ENCODE results near the gene ZC3HAV1L.

The ZC3HAV1L gene

GRCh38 chr7:139035586-139036353 lies at the start of gene ZC3HAV1L:
Gene ZC3HAV1L (minus strand): TSS chr7:139036042. CDS start chr7:139036017, 25 bp downstream.
- TF ChIP-seq EGR1 (IDR thresholded peaks at IDR 0.05) (no peak), TAF1 (IDR thresholded peaks at IDR 0.05; ENCODE audit: low read depth) (peak; percentile 90), ZBTB7A (IDR thresholded peaks at IDR 0.05; ENCODE audit: low read depth) (peak; percentile 88), YY1 (IDR thresholded peaks at IDR 0.05; ENCODE audit: low read depth) (peak; percentile 87), CREB1 (IDR thresholded peaks at IDR 0.05; ENCODE audit: low read depth) (no peak), RAD21 (IDR thresholded peaks at IDR 0.05; ENCODE audit: low read depth) (no peak), TCF12 (IDR thresholded peaks at IDR 0.05; ENCODE audit: low read depth) (peak; percentile 14; the same call in 1 of the 2 replicates), EP300 (IDR thresholded peaks at IDR 0.05; ENCODE audit: borderline replicate concordance) (peak; percentile 49; the same call in 1 of the 2 replicates), TEAD4 (IDR thresholded peaks at IDR 0.05) (no peak), CEBPB (IDR thresholded peaks at IDR 0.05) (0 out of 2 replicates have a peak, but pooled peaks have one; percentile 1), MAX (IDR thresholded peaks at IDR 0.05) (peak; percentile 92)

GRCh38 chr7:139084709-139085108 lies 48.9 kb upstream of the ZC3HAV1L start:
- no peak for TF ChIP-seq REST (IDR thresholded peaks at IDR 0.05; ENCODE audit: low read depth)
- TF ChIP-seq TAF1 (IDR thresholded peaks at IDR 0.05; ENCODE audit: low read depth), result no peak
- TF ChIP-seq USF1 (IDR thresholded peaks at IDR 0.05), result no peak
- TF ChIP-seq EGR1 (IDR thresholded peaks at IDR 0.05), result no peak
- TF ChIP-seq NFIC (IDR thresholded peaks at IDR 0.05), result no peak
- TF ChIP-seq CEBPB (IDR thresholded peaks at IDR 0.05), result no peak
- TF ChIP-seq RAD21 (IDR thresholded peaks at IDR 0.05; ENCODE audit: low read depth), result no peak
- no peak for TF ChIP-seq MAX (IDR thresholded peaks at IDR 0.05)
- no peak for TF ChIP-seq FOXM1 (IDR thresholded peaks at IDR 0.05; ENCODE audit: borderline replicate concordance, low read depth)
- TF ChIP-seq EP300 (IDR thresholded peaks at IDR 0.05; ENCODE audit: borderline replicate concordance), result no peak
- TF ChIP-seq CREB1 (IDR thresholded peaks at IDR 0.05; ENCODE audit: low read depth), result no peak
- no peak for TF ChIP-seq TCF12 (IDR thresholded peaks at IDR 0.05; ENCODE audit: low read depth)
- TF ChIP-seq ZBTB7A (IDR thresholded peaks at IDR 0.05; ENCODE audit: low read depth), result no peak
- TF ChIP-seq TEAD4 (IDR thresholded peaks at IDR 0.05), result no peak
- no peak for TF ChIP-seq YY1 (IDR thresholded peaks at IDR 0.05; ENCODE audit: low read depth)

GRCh38 chr7:139081584-139081983 lies 45.7 kb upstream of the ZC3HAV1L start:
- no peak for TF ChIP-seq CEBPB (IDR thresholded peaks at IDR 0.05)
- TF ChIP-seq CREB1 (IDR thresholded peaks at IDR 0.05; ENCODE audit: low read depth), result no peak
- no peak for TF ChIP-seq TCF12 (IDR thresholded peaks at IDR 0.05; ENCODE audit: low read depth)
- no peak for TF ChIP-seq EGR1 (IDR thresholded peaks at IDR 0.05)
- TF ChIP-seq TEAD4 (IDR thresholded peaks at IDR 0.05), result no peak
- no peak for TF ChIP-seq FOXM1 (IDR thresholded peaks at IDR 0.05; ENCODE audit: borderline replicate concordance, low read depth)
- TF ChIP-seq ZBTB7A (IDR thresholded peaks at IDR 0.05; ENCODE audit: low read depth), result no peak
- no peak for TF ChIP-seq NFIC (IDR thresholded peaks at IDR 0.05)
- TF ChIP-seq EP300 (IDR thresholded peaks at IDR 0.05; ENCODE audit: borderline replicate concordance), result no peak
- no peak for TF ChIP-seq RAD21 (IDR thresholded peaks at IDR 0.05; ENCODE audit: low read depth)
- no peak for TF ChIP-seq REST (IDR thresholded peaks at IDR 0.05; ENCODE audit: low read depth)
- TF ChIP-seq TAF1 (IDR thresholded peaks at IDR 0.05; ENCODE audit: low read depth), result no peak
- no peak for TF ChIP-seq YY1 (IDR thresholded peaks at IDR 0.05; ENCODE audit: low read depth)
- no peak for TF ChIP-seq USF1 (IDR thresholded peaks at IDR 0.05)
- no peak for TF ChIP-seq MAX (IDR thresholded peaks at IDR 0.05)

- TF ChIP-seq EP300 (IDR thresholded peaks at IDR 0.05; ENCODE audit: borderline replicate concordance) (no peak), FOXM1 (IDR thresholded peaks at IDR 0.05; ENCODE audit: borderline replicate concordance, low read depth) (no peak), ZBTB7A (IDR thresholded peaks at IDR 0.05; ENCODE audit: low read depth) (no peak), TAF1 (IDR thresholded peaks at IDR 0.05; ENCODE audit: low read depth) (no peak)
Observed at GRCh38 chr7:139080905-139081304, 45.1 kb upstream of the ZC3HAV1L start.

GRCh38 chr7:139079861-139080260 lies 44.0 kb upstream of the ZC3HAV1L start:
- TF ChIP-seq RAD21 (IDR thresholded peaks at IDR 0.05; ENCODE audit: low read depth) (no peak), EP300 (IDR thresholded peaks at IDR 0.05; ENCODE audit: borderline replicate concordance) (no peak), TAF1 (IDR thresholded peaks at IDR 0.05; ENCODE audit: low read depth) (no peak), TCF12 (IDR thresholded peaks at IDR 0.05; ENCODE audit: low read depth) (no peak), FOXM1 (IDR thresholded peaks at IDR 0.05; ENCODE audit: borderline replicate concordance, low read depth) (no peak), EGR1 (IDR thresholded peaks at IDR 0.05) (no peak), CREB1 (IDR thresholded peaks at IDR 0.05; ENCODE audit: low read depth) (no peak), CEBPB (IDR thresholded peaks at IDR 0.05) (no peak), REST (IDR thresholded peaks at IDR 0.05; ENCODE audit: low read depth) (no peak), NFIC (IDR thresholded peaks at IDR 0.05) (no peak)

Measured in Ishikawa (cell line).